ENCODE results near the gene HOXA9.

GRCh38 chr7:27129729-27130539, 35.4 kb downstream of the HOXA9 start:
- TF ChIP-seq NFE2L2 (IDR thresholded peaks at IDR 0.05; ENCODE audit: low read depth, low read length) (no peak), CTCF (conservative IDR thresholded peaks at IDR 0.05; ENCODE audit: low read depth, low read length) (peak; percentile 39), RAD21 (IDR thresholded peaks at IDR 0.05; ENCODE audit: low read length) (peak; percentile 19; the same call in 1 of the 2 replicates), POLR2A (IDR thresholded peaks at IDR 0.05; ENCODE audit: low read depth, low read length) (peak; percentile 35; the same call in 1 of the 2 replicates)

All from IMR-90 (cell line).